Hippocampal formation (tissue), 2 donors: Measurements from ENCODE around the gene PFKM.
"Not testable (repeated sequence)": the region's sequence is repeated elsewhere in the genome, so short reads cannot be mapped to it uniquely, and the experiment has no call there.

Experiments used
- DNase-seq, 2 donors: peaks; one replicate each; lab custom pipeline; 2025; lab: John Stamatoyannopoulos, UW

Gene PFKM

GRCh38 chr12:48111312-48111693, 7.9 kb upstream of the PFKM start:
- DNase-seq, result not testable (repeated sequence)

DNA sequence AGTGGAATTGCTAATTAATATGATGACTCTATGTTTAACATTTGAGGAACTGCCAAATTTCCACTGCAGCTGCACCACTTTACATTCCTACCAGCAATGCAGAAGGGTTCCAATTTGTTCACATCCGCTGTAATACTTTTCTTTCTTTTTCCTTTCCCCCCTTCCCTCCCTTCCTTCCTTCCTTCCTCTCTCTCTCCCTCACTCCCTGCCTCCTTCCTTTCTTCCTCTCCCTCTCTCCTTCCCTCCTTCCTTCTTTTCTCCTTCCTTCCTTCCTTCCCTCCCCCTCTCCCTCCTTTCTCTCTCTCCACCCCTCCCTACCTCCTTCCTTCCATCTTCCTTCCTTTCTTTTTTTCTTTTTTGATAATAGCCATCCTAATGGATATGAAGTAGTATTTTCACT, 3.2 kb upstream of the PFKM start:
- DNase-seq, result no peak

- DNase-seq, result no peak
Observed at GRCh38 chr12:48118284-48118871, 786 bp upstream of the PFKM start.

DNA sequence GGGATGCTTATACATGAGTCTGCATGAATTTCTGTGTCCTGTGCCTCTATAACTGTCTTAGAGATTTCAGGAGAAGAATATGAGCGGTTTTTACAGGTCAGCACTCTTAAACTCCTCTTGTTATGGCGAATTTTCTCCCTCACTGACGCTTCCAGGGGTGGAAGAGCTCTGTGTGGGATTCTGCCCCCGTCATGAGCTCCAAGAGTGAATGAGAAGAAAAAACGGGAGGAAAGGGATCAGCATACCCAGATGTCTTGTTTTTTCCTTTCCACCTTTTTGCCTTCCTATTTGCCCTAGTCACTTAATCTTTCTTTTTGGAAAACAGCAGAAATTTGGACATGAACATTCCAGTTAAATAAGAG, 651 bp downstream of the PFKM start:
- DNase-seq, result no peak

GRCh38 chr12:48121522-48121921, 2.4 kb downstream of the PFKM start:
- no peak for DNase-seq

GRCh38 chr12:48122065-48122834, 3.1 kb downstream of the PFKM start:
- no peak for DNase-seq

DNA sequence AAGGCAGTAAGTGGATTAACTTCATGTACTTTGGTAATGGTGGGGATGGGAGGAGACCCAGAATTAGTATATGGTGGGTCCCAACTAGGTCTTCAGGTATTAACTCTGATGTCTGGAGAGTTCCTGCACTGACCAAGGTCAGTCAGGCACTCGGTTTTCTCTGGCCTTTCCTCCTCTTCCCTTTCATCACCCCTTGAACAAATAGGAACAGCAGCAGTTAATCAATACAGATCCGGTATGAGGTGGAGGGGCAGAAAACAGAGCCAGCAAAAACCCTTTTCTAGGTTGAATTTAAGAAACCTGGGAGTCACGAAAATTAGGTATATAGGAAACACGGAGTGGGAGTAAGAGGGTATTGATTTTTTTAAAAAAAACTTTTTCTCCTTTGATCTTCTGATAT, 4.0 kb downstream of the PFKM start:
- no peak for DNase-seq

GRCh38 chr12:48125542-48125941, 6.4 kb downstream of the PFKM start:
- DNase-seq, result not testable (repeated sequence)

GRCh38 chr12:48125985-48126384, 6.8 kb downstream of the PFKM start:
- DNase-seq, result no peak

- no peak for DNase-seq
Observed at GRCh38 chr12:48126953-48127630, 7.9 kb downstream of the PFKM start.

- DNase-seq, result no peak
Observed at GRCh38 chr12:48128800-48129199, 9.6 kb downstream of the PFKM start.

DNA sequence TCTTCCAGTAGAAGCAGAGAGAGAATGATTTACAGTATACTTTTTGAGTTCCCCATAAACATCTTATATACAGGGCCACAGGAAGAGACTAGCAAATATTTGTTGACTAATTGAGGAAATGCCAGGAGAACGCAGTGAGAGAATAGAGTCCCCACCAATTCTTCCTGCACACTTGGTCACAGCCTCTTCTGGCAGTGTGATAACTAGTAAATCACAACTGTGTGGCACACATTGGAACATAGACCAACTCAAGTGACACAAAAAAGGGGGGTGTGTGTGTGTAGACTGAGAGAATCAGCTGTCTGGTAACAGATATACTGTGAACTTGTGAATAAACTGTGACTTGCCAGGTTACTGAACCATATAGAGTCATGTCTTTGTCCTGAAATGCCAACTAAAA, 10.2 kb downstream of the PFKM start:
- DNase-seq, result no peak

DNA sequence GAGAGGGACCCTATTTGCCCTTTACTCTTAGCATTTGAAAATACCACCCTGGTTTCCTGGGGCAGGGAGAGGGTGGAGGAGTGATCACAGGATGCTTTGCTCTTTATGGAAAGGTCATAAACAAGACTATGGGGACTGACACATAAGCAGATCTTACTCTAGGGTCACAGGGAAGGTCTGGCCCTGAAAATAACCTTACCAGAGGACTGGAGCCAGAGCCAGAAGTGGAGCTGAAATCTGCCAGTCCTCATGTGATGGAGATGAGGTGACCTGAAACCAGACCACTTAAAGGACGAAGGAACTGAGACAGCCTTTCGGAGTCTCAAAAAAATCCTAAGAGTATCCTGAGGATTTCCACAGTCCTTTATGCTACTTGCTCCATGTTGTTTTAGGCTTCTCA, 12.4 kb downstream of the PFKM start:
- DNase-seq, result no peak

- DNase-seq, result no peak
Observed at GRCh38 chr12:48132826-48133225, 13.7 kb downstream of the PFKM start.

GRCh38 chr12:48135027-48135426, 15.9 kb downstream of the PFKM start:
- no peak for DNase-seq

DNA sequence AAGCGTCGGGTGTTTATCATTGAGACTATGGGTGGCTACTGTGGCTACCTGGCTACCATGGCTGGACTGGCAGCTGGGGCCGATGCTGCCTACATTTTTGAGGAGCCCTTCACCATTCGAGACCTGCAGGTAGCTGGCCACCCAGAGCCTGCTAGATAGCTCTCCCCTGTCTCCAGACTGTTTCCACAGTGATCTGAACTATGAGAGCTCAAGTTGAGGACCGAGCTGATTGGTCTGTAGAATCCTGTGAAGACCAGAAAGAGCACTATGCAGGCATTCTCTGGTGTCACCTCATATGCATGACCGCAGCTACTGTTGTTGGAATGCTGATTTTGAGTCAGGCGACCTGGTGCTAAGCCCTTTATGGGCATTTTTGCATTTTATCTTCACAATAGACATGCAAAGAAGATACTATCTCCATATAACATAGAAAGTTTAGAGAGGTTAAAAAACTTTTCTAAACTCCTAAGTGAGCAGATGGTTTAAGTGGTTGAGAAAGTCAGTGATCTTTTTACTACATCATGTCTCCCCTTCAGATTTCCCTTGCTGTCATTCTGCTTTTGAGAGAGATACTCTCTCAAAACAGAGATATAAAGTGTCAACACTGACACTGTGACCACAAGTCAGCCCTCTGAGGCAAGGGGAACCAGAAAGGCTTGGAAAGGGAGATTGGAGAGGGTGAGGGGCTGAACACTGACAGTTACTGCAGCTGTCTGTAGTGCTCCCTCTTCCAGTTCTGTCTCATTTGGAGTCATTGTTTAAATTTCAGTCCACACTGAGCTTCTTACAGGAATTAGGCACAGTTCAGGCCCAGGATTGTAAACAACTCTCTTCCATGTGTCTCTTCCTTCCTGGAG, 23.9 kb downstream of the PFKM start:
- no peak for DNase-seq

DNA sequence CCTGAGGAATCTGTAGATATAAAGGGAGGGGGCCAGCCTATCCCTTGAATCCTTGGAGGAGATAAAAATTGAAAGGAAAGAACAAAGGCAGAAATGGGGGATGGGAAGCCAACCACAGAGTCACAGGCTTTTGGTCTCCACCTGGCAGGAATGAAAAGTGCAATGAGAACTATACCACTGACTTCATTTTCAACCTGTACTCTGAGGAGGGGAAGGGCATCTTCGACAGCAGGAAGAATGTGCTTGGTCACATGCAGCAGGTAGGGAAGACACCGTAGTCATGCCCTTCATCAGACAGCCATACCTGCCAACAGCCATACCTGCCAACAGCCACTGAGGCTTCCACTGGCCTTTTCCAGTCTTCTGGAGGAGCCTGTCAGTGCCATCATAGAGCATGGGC, 24.7 kb downstream of the PFKM start:
- DNase-seq, result no peak

- DNase-seq, result no peak
Observed at GRCh38 chr12:48145981-48146380, 26.8 kb downstream of the PFKM start.

DNA sequence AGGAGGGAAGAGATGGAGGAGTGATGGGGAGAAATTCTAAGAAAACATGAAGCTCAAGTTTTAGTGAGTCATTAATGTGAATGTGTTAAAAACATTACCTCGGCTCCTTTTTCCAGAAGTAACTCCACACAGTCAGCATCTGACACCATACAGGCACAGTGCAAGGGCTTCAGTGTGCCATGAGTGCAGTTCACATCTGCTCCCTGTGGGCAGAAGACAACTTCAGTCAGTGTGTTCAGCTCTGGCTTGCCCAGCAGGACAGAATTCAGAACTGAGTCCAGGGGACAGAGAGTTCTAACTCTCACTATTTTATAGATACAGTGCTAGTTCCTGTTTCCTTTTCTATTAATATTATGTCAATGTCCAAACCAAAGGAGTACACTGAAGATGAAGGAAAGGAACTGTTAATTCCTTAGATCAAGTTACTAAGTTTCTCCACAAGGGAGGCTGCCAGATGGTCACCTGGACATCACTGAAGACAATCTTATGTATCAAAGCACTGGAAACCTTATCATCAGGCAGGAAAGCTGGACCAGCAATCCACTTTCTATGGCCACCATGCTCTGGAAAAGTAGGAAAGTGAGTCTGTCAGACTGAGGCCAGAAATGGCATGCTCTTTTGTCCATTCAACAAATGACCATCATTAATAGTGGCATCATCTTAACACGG, 32.1 kb downstream of the PFKM start:
- DNase-seq, result no peak

DNA sequence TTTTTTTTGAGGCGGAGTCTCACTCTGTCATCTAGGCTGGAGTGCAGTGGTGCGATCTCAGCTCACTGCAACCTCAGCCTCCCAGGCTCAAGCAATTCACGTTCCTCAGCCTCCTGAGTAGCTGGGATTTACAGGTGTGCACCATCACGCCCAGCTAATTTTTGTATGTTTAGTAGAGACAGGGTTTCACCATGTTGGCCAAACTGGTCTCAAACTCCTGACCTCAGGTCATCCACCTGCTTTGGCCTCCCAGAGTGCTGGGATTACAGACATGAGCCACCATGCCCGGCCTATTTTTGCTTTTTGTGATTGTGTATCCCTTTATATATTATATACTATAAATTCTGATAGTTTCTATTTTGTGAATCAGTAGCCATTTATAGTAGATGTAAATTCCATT, 36.6 kb downstream of the PFKM start:
- DNase-seq, result not testable (repeated sequence)

GRCh38 chr12:48156652-48157017, 37.5 kb downstream of the PFKM start:
- DNase-seq, result no peak
